SKM-1 (cell line): ENCODE measurements around the gene NOC4L.

Source experiments
- DNase-seq: peaks from one replicate; lab custom pipeline; 2025; ENCODE audit not compliant: unreplicated experiment; lab: John Stamatoyannopoulos, UW

The NOC4L gene

DNA sequence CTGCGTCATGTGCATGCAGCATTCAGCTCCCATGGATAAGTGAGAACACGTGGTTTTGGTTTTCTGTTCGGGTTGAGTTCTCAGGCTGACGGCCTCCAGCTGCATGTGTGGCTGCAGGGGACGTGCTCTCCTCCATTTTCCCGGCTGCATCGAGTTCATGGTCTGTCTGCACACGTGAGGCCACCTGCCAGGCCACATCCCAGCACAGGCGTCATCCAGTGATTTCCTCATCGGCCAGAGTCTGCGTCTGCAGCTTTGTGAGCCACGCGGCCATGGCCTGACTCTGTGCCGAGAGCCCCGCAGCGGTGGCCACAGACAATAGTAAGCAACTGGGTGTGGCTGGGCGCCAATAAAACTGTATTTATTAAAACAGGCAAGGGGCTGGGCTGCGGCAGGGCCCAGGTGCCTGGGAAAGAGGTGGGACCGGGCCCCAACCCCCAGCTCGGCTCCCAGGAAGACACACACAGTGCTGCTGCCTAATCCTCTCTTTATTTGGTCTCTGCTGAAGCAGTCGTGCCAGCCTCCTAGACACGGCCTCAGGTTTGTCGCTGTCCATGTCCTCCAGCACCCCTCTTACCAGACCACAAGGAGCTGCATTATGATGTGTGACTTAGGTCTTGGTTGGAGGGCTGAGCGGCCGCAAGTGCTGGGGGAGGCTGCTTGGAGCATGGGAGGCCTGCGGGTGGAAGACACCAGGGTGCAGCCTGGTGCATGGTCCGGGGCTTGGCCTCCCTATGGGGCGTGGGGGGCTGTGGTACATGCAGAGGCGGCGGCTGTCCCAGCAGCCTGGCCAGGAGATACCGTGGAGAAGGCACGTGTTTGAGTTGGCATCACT lies 52.0 kb downstream of the NOC4L start:
- no peak for DNase-seq

DNA sequence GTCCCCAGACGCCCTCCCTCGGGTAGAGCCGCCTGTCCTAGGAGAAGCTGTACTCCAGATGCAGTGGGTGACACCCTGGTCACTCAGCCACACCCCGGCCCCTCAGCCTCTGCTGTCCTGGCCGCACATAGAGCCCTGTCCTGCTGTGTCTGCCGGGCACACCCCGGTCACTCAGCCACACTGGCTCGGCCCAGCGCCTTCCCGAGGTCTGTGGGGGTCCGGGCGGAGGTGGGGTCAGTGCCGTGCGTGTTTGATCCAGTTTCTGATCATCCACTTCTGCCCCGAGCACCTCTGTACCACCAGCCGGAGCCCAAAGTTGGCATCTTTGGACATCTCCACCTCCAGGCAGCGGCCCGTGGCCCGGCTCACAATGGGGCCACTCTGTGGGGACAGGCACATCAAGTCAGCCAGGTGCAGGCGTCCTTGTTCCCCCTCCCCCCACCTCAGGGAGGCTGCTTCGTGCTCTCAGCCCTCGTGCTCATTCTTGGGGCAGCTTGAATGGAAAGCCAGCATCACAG lies 52.7 kb downstream of the NOC4L start:
- no peak for DNase-seq

DNA sequence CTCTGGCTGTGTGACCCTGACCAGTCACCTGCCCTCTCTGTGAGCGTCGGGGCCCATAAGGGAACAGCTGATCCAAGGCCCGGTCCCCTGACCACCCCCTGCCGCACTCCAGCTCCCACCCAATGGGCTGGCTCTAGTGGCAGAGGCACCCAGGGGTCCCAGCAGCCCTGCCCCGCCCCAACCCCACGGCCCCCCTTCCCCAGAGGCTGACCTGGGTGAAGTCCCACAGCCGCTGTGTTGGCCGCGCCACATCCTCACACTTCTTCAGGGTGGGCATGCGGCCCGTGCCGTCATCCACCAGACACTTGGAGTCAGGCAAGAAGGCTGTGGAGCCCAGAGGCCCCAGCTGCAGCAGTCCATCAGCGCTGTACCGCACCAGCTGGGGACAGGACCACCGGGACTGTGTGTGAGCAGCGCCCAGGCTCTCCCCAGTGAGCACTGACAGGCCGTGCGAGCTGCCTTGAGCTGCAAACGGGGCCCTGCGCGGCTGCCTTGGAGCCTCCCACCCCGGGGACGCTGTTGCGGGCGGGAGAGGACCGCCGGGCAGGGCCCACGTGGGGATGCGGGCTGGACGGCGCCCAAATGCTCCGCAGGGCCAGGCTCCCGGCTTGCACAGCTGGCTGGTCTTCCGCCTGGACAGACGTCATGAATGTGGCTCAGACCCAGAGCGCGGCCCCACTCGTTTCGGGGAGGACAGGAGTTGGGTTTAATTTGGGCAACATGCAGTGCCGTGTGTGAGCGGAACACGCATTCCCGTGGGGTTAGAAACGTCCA lies 53.5 kb downstream of the NOC4L start:
- no peak for DNase-seq

DNA sequence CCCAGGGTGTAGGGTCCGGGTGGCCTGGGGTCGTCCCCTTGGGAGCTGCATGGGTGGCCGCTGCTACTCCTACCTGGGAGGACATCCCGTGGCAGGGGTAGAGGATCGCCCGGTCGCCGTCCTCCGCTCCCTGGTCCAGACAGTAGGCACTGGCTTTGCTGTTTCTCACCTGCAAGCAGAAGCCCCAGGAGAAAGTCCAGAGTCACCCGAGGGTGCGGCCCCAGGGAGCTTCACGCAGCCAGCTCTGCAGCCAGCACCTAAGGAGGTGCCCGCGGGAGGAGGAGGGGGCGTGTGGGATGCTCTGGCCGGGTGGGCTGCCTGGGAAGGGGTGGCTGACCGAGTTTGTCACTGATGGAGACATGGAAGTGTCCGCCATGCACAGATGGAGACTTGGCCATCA lies 54.8 kb downstream of the NOC4L start:
- no peak for DNase-seq

DNA sequence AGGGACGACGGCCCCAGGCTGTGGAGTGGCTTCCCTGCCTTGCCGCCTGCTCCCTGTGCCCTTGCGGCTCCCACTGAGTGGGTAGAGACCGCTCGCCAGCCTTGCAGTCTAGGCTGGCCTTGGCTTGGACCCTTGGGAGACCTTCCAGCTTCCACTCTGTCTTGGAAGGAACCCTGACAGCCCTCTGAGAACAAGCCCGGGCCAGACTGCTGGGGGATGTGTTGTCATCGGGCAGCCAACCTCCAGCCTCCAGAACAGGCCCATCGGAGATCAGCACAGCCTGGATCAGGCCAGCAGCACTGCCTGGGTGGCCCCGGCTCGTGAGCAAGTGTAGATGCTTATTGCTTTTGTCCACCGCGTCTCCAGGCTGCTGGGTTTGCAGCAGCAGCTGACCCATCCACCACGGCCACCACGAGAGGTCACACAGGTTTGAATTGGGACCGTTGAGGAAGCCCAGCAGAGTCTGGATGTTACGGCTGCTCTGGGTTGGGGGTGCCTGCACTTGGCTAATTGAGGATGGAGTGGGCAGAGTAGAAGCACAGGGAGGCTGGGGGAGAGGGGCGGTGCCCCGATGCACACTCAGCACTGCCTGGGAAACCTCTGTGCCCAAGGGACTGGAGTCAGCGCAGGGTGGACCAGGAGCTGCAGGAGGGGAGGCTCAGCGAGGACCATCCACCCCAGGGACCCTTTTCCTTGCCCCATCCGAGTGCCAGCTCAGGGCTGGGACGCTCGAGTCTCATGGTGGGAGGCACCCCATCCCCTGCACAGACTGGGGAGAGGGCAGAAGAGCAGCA lies 55.5 kb downstream of the NOC4L start:
- DNase-seq, result no peak

DNA sequence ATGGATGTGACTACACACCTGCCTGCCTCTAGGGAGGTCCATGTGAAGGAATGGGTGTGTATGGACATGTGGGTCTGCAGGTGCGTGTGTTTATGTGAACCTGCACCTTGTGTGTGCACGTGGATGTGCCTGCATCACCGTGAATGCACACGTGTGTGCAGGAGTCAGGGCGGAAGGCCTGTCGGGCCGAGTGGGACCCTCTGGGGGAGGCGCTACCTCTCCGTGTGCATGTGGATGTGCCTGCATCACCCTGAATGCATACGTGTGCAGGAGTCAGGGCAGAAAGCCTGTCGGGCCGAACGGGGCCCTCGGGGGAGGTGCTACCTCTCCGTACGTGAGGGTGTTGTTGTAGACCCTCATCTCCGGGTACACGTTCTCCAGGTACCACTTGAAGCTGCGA lies 56.5 kb downstream of the NOC4L start:
- DNase-seq, result no peak

DNA sequence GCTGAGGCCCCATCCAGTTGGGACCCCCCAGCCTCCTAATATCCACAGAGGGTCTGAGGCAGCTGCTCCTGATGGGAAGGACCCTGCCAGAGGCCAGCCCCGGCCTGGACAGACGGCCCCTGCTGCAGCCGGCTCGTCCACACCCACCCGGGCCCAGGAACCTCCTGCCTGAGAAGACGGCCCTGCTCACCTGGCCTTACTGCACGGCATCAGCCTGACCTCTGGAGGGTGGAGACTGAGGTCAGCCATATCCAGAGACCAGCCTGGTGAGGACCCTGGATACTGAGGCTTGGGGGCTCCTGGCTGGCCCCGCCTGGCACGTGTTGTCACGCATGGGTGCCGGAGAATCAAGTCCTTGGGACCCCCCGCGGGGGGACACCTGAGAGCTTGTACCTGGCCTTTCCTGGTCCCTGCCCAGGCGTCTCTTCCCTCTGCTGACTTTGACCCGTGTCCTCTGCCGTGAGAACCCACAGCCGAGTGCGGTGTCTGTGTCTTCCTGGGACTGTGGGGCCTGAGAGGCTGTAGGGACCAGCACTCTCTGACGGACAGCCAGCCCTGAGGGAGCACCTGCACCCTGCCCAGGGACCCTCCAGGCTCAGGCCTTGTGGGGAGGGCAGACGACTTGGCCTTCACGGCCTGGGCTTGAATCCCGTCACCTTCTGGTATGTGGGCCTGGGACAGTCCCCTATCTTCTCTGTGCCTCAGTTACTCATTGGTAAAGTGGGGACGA lies 57.3 kb downstream of the NOC4L start:
- DNase-seq, result no peak
